Prostate gland (tissue), 2 donors: ENCODE data around the gene TRPV3.

ENCODE experiments used
- POLR2A ChIP-seq: fragments of 450-650 bp; IDR thresholded peaks from one replicate; pipeline ENCODE4 v1.6.1; 2016; ENCODE audit warnings: antibody characterized with exemption, mild to moderate bottlenecking
- POLR2AphosphoS5 ChIP-seq: sonication (generic); formaldehyde crosslinking; IDR thresholded peaks from one replicate; pipeline ENCODE4 v1.6.1; 2017; ENCODE audit warnings: antibody characterized with exemption
- TF ChIP-seq, protein P1 (sequence below), 4 experiments: fragments of 200-600 bp in 2 of 4; fragments of 450-650 bp in 2 of 4; sonication (generic) in 2 of 4; IDR thresholded peaks; 1 replicate in 3 of 4; 2 replicates in 1 of 4; pipeline ENCODE4 v1.5.1; 2016 to 2019; ENCODE audit warnings: antibody characterized with exemption in 4 of 4, mild to moderate bottlenecking in 2 of 4, moderate library complexity in 2 of 4

DNA sequence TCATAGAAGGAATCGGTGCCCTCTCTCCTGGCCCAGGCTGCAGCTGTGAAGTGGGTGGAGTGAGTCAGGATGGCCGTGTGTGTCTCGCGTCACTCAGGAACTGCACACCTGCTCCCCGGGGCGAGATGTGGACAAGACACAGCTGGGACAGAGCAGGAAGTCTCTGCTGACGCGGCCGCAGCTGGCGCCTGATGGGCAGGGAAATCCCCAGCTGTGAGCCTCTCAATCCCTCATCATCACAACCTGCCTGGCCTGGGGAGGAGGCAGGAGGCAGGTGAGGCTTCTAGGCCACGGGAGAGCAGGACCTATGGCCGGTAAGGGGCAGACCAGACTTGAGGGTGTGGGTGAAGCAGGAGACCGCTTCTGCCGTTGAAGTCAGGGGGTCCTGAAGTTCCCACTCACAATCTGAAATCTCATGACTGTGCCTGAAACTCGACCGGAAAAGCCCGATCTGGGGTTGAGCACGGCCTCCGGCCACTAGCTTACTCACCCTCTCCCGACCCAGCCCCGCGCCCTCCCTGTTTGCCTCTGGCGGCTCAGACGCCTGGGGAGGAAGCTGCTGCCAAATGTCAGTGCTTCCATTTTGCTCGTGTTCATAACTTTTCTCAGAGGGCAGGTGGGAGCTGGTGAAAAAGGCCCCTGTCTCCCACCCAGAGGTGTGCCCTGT lies 1.1 kb upstream of the TRPV3 start:
- TF ChIP-seq POLR2AphosphoS5 (no peak), POLR2A (no peak)
- TF ChIP-seq, protein P1, sequence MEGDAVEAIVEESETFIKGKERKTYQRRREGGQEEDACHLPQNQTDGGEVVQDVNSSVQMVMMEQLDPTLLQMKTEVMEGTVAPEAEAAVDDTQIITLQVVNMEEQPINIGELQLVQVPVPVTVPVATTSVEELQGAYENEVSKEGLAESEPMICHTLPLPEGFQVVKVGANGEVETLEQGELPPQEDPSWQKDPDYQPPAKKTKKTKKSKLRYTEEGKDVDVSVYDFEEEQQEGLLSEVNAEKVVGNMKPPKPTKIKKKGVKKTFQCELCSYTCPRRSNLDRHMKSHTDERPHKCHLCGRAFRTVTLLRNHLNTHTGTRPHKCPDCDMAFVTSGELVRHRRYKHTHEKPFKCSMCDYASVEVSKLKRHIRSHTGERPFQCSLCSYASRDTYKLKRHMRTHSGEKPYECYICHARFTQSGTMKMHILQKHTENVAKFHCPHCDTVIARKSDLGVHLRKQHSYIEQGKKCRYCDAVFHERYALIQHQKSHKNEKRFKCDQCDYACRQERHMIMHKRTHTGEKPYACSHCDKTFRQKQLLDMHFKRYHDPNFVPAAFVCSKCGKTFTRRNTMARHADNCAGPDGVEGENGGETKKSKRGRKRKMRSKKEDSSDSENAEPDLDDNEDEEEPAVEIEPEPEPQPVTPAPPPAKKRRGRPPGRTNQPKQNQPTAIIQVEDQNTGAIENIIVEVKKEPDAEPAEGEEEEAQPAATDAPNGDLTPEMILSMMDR (IDR thresholded peaks at IDR 0.05): no peak
